Sigmoid colon (tissue), 4 donors: Measurements from ENCODE around the gene PTRHD1.

Experiments used
- CTCF ChIP-seq, 4 experiments: fragments of 450-650 bp in 3 of 4; fragments of 200-600 bp in 1 of 4; IDR thresholded peaks; one replicate each; pipeline ENCODE4 v1.5.1; 2016 to 2019; ENCODE audit warnings: antibody characterized with exemption in 4 of 4, mild to moderate bottlenecking in 3 of 4, moderate library complexity in 2 of 4
- EP300 ChIP-seq, 4 donors: sonication (generic); formaldehyde crosslinking; IDR thresholded peaks; one replicate each; pipeline ENCODE4 v1.6.1; 2017; ENCODE audit warnings: antibody characterized with exemption in 4 of 4
- POLR2A ChIP-seq, 2 donors: fragments of 450-650 bp; IDR thresholded peaks; one replicate each; pipeline ENCODE4 v1.6.1; 2016; ENCODE audit warnings: antibody characterized with exemption in 2 of 2, mild to moderate bottlenecking in 2 of 2, moderate library complexity in 2 of 2

GRCh38 chr2:24837996-24838513 is 44.9 kb upstream of the PTRHD1 start:
- no peak for TF ChIP-seq CTCF (IDR thresholded peaks at IDR 0.05)
- no peak for TF ChIP-seq POLR2A (IDR thresholded peaks at IDR 0.05)
- TF ChIP-seq EP300 (IDR thresholded peaks at IDR 0.05), result no peak
